SK-N-SH treated with all-trans-retinoic acid at 6 μM for 48 hours (cell line): ENCODE data around the gene ARID5B.

ENCODE experiments used
- GLIS3 ChIP-seq: fragments of 250-450 bp; sonication (Bioruptor Pico); IDR thresholded peaks from 2 replicates; pipeline ENCODE4 v1.5.0; 2020; ENCODE audit warnings: mild to moderate bottlenecking, moderate library complexity
- TF ChIP-seq, protein P1 (sequence below): fragments of 250-450 bp; sonication (Bioruptor Pico); IDR thresholded peaks from 2 replicates; pipeline ENCODE4 v1.5.1; 2020; ENCODE audit warnings: low read depth, mild to moderate bottlenecking, moderate library complexity

DNA sequence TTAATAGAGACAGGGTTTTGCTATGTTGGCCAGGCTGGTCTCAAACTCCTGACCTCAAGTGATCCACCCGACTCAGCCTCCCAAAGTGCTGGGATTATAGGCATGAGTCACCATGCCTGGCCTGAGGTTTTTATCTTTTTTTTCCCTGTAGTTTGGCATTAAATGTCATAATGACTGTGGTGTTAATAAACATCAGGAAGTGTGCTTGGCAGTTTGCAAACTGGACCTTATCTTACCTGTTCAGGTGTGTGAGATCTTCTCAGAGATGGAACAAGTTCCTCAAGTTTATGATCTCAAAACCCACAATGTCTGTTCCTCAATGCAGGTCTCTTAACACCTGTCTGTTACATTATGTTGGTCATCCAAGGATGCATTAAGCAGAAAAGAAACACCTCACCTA lies 80.0 kb downstream of the ARID5B start:
- no peak for TF ChIP-seq GLIS3
- TF ChIP-seq, protein P1, sequence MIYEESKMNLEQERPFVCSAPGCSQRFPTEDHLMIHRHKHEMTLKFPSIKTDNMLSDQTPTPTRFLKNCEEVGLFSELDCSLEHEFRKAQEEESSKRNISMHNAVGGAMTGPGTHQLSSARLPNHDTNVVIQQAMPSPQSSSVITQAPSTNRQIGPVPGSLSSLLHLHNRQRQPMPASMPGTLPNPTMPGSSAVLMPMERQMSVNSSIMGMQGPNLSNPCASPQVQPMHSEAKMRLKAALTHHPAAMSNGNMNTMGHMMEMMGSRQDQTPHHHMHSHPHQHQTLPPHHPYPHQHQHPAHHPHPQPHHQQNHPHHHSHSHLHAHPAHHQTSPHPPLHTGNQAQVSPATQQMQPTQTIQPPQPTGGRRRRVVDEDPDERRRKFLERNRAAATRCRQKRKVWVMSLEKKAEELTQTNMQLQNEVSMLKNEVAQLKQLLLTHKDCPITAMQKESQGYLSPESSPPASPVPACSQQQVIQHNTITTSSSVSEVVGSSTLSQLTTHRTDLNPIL (CRISPR knock-in tag): no peak
